GM12872 (cell line): Measurements from ENCODE around the gene SMCO3.

ENCODE experiments used
- TF ChIP-seq, protein P1 (sequence below): IDR thresholded peaks from 3 replicates; pipeline ENCODE4 v1.5.1; 2011; ENCODE audit warnings: low read depth, mild to moderate bottlenecking, low read length, moderate library complexity; ENCODE audit not compliant: insufficient read depth

SMCO3 gene

DNA sequence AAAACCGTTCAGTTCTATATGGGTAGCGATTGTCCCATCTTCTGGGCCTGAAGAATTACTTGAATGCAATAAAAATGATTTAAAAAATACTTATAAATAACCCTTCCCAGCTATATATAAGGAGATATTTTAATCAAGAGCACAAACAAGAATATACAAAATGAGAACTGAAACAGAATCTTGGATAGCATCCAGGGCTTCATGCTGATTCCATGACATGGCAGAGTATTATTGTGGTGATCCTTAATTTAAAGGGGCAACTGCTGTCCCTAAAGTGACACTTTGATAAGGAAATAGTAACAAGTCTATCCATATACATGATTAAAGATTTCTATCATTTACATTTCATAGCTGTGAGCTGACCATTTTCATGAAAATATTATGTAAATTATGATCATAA is 29.5 kb downstream of the SMCO3 start:
- TF ChIP-seq, protein P1, sequence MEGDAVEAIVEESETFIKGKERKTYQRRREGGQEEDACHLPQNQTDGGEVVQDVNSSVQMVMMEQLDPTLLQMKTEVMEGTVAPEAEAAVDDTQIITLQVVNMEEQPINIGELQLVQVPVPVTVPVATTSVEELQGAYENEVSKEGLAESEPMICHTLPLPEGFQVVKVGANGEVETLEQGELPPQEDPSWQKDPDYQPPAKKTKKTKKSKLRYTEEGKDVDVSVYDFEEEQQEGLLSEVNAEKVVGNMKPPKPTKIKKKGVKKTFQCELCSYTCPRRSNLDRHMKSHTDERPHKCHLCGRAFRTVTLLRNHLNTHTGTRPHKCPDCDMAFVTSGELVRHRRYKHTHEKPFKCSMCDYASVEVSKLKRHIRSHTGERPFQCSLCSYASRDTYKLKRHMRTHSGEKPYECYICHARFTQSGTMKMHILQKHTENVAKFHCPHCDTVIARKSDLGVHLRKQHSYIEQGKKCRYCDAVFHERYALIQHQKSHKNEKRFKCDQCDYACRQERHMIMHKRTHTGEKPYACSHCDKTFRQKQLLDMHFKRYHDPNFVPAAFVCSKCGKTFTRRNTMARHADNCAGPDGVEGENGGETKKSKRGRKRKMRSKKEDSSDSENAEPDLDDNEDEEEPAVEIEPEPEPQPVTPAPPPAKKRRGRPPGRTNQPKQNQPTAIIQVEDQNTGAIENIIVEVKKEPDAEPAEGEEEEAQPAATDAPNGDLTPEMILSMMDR: no peak

DNA sequence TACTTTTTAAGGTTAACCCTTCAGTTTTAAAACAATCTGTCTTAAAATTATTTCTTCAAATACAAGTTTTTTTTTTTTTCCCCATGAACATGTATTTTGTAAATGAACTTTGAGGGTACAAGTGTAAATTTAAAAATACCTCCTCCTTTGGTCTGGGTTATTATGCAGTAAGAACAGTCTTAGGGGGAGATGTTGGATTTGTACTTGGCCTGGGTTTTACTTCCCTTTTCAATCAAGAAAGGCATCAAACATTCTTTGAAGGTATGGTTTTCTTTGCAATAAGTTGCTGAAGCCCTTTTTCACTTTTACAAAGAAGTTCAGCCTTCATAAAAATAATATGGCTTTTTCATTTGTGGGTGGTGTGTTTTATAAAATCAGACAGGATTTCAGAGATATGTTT is 31.2 kb downstream of the SMCO3 start:
- TF ChIP-seq, protein P1: no peak

DNA sequence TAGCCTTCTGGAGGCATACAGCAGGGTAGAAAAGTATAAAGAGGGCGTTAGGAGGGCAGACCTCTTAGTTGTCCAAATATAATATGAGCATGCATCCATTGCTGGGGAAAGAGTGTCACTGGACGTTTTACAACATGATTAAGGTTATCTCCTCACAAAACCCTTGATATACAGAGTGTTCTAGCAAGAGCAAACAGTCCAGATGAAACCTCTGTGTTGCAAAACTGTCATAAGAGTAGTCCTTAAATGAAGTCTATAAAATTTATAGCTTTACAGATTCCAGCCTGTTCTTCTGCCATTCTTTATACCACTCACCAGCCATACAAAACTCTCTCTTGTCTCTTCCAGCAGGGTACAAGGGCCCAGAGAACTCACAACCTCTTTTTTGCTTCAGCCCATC is 32.4 kb downstream of the SMCO3 start:
- TF ChIP-seq, protein P1: no peak

DNA sequence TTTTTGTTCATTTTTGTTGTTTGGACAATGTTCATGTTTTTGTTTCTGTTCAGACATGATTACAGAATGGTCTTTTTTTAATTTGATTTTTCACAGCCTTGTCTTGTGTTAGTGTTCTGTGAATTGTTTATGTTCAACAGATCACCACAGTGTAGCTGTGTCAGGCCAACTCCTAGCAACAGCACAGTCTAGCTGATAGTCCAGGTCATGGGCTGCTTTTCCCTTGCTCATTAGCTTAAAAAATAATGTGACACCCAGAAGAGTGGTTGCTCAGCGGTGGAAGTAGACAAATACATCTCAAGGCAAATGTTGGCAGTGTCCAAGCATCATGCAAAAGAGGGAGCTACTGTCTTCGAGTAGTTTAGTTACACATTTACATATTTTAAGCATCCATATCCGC is 33.1 kb downstream of the SMCO3 start:
- TF ChIP-seq, protein P1: no peak

DNA sequence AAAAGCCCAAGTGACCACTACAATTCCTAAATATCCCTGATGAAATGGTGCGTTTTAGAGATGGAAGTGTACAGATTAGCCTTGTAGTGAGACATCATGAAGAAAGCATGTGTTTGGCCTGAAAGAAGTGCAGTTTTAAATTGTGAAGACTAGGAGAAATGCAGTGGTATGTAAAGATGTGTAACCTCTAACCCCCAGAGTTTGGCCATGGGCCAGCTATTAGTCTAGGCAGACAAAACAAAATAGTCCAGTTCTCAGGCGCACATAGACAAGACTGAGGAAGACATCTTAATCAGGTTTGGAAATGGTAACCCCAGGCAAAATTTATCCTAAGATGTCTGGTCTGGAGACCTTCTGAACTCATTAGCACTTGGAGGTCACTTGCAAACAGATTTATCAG is 34.1 kb downstream of the SMCO3 start:
- TF ChIP-seq, protein P1: no peak

DNA sequence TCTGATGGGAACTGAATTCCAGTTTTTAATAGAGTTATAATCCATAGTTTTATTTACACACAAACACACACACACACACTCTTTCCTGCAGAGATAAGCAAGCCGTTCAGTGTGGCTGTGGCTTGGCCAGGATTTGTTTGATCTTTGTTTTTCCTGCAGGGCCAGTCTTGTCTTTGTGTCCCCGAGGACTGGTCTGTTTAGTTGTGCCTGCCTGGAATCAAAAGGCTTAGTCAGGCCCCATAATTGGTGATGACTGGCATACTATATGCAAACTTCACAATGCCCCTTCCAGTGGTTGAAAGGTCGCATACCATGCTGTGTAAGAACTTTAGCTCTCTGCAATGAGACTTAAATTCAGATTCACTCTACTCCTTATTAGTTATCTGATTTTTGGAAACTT is 36.7 kb downstream of the SMCO3 start:
- TF ChIP-seq, protein P1: no peak

DNA sequence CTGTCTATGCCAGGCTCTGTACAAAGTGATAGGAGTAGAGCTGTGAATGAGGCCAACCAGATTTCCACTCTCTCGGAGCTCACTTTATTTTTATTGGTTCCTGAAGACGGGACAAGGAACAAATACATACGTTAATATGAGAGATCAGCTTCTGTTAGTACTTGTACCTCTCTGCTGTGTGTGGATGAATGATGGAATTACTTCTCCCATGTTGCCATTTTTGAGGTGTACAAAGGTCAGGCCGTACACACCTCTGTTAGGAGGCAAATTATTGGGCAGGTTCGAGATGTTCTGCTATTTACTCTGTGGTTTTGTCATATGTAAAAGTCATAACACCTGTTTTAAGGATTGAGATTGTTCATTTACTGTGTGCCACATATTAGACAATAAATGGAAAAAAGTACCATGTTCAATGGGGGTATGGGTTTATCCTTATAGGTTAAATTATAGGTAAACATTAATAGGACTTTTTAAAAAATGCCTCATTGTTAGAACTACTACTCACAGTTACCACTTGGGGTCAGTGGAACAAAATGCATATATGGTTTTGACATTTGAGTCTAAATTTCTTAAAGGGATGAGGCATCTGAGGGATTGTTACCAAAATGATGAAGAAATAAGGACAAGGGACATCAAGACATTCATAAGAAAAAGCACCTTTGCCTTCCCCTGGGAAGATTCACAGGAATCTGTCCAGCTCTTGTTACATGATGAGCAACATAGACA is 37.6 kb downstream of the SMCO3 start:
- TF ChIP-seq, protein P1: peak; percentile 30; the same call in 1 of the 3 replicates
